Fibroblast of pulmonary artery (primary cell): ENCODE measurements around the gene NRGN.

Experiments used
- DNase-seq: peaks from one replicate; pipeline ENCODE4 v3.0.0-alpha.2; 2010; ENCODE audit warnings: low read depth
- H3K4me3 ChIP-seq: replicated peaks from 2 replicates; pipeline ENCODE4 v1.5.1; 2011; ENCODE audit warnings: low read depth, mild to moderate bottlenecking, control low read depth, low read length, moderate library complexity
- TF ChIP-seq, protein P1 (sequence below): IDR thresholded peaks from 2 replicates; pipeline ENCODE4 v1.5.1; 2011; ENCODE audit warnings: mild to moderate bottlenecking, control low read depth, low read length, inconsistent platforms; ENCODE audit errors: missing control alignments

Gene NRGN

GRCh38 chr11:124756033-124756752 lies 16.5 kb downstream of the NRGN start:
- DNase-seq, result no peak
- TF ChIP-seq, protein P1, sequence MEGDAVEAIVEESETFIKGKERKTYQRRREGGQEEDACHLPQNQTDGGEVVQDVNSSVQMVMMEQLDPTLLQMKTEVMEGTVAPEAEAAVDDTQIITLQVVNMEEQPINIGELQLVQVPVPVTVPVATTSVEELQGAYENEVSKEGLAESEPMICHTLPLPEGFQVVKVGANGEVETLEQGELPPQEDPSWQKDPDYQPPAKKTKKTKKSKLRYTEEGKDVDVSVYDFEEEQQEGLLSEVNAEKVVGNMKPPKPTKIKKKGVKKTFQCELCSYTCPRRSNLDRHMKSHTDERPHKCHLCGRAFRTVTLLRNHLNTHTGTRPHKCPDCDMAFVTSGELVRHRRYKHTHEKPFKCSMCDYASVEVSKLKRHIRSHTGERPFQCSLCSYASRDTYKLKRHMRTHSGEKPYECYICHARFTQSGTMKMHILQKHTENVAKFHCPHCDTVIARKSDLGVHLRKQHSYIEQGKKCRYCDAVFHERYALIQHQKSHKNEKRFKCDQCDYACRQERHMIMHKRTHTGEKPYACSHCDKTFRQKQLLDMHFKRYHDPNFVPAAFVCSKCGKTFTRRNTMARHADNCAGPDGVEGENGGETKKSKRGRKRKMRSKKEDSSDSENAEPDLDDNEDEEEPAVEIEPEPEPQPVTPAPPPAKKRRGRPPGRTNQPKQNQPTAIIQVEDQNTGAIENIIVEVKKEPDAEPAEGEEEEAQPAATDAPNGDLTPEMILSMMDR, result no peak
- no peak overlapping the region for H3K4me3 ChIP-seq

DNA sequence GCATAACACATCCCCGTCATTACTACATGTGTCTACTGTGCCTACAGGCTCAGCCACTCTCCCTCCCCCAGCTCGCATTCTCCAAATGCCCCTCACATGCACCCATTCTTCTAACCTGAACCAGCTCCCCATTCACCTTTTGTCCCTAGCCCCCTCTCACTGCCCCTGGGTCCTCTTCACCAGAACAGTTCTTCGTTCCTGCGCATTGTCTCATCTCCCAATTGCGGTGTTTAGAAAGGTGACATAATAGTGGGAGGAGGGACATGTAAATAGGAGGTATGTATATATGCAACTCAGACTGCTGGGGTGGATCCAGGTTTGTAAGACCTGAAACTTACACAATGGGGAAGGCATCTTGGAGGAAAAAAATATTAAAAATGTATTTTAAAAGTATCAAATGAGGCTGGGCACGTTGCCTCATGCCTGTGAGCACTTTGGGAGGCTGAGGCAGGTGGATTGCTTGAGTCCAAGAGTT lies 17.0 kb downstream of the NRGN start:
- TF ChIP-seq, protein P1, result no peak
- no peak for DNase-seq
- H3K4me3 ChIP-seq, result no peak overlapping the region

- H3K4me3 ChIP-seq, result no peak overlapping the region
- TF ChIP-seq, protein P1, result no peak
- DNase-seq, result no peak
Observed at GRCh38 chr11:124757320-124757719, 17.6 kb downstream of the NRGN start.

DNA sequence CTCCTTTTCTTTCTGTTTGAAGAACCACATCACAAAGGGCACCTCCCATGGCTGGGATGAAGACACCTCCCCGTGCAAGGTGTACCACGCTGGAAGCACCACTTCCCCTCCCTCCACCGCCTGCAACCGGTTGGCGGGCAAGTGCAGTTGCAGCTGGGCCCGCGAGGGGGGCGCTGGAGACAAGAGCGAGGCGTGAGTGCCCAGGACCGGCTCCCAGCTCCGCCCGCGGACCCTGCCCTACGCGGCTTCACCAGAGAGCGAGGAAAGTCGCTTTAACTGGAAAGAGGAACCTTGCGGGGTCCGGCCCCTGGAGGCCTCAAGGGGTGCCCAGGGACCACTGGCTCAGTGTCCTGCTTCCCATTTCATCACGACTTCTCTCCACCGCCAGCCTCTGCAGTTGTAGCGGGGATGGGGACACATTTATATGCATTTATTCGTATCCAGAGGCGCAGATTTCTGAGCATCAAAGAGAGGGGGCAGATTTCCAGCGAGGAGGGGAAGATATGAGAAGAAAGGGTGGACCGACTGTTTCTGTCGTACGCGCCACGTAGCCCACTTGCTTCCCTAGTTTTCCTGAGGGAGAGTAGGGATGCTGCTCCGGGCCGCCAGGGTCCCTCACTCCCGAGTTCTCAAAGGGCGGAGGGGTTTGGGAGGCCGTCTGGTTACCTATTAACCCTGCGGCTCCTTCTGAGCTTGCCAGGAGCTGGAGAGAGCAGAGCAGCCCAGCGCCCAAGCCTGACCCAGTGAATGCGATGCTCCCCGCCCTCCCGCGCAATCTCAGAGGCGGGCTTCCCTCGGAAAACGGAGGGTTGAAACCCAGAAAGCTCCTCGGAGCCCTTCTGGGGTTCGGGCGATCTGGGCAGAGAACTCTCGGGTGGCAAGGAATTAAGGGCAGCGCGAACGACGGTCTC lies 18.9 kb downstream of the NRGN start:
- peak overlapping the region; percentile 34 for H3K4me3 ChIP-seq
- TF ChIP-seq, protein P1, result peak; percentile 58
- peak; percentile 64 for DNase-seq

- TF ChIP-seq, protein P1, result no peak
- DNase-seq, result peak; percentile 67
- H3K4me3 ChIP-seq, result no peak overlapping the region
Observed at GRCh38 chr11:124759266-124760204, 19.8 kb downstream of the NRGN start.

GRCh38 chr11:124760205-124760652 lies 20.5 kb downstream of the NRGN start:
- no peak for DNase-seq
- no peak overlapping the region for H3K4me3 ChIP-seq

More at GRCh38 chr11:124760205-124760652, 20.5 kb downstream of the NRGN start:
- TF ChIP-seq, protein P1, result no peak
